ENCODE data around the gene TRIM13.

DNA sequence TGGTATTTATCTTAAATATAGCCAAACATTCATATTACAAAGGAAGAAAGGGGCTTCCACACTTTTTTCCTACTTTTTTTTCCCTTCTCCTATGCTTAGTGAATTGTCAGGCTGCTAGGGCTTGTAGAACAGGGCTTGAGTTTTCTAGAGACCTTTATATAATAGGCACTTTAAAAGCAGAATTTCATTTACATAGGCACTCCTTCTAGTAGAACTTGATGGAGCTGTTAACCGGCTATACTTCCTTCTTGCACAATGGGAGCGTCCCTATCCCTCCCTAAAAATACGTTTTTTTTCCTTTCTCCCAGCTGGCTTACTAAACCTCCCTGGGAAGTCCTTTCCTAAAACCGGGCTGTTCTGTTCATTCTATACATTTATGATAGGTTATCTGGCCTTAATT is 1.1 kb downstream of the TRIM13 start:
- TF ChIP-seq CTCF (IDR thresholded peaks at IDR 0.05; ENCODE audit: low read depth, low read length) = no peak
- TF ChIP-seq MAX (IDR thresholded peaks at IDR 0.05; ENCODE audit: low read depth, low read length) = no peak

Measured in NB4 (cell line).